Skin of body (tissue), 2 donors: ENCODE results near the gene PIEZO1. TPM values are rescaled to one million over a fixed set of nuclear protein-coding genes. Genes with fewer than 3 reads are reported as not detected.
A peak's percentile ranks its signal among the peaks of the same experiment; 100 is the strongest.

Experiments
- DNase-seq: peaks from one replicate; lab custom pipeline; 2025; lab: John Stamatoyannopoulos, UW
- total RNA-seq: library from RNA; depleted of rRNA; stranded (reverse); fragments of >200 nt; gene quantifications from one replicate; pipeline ENCODE4 v1.2.3, GENCODE V29; 2014

Gene PIEZO1
- total RNA-seq, 1 donor from 2014 or later: 84.4 TPM

GRCh38 chr16:88770461-88771293, 14.3 kb downstream of the PIEZO1 start:
- peak; percentile 43 for DNase-seq

- no peak for DNase-seq
Measured at GRCh38 chr16:88769617-88770460, 15.2 kb downstream of the PIEZO1 start.

GRCh38 chr16:88768071-88768783, 16.8 kb downstream of the PIEZO1 start:
- DNase-seq: no peak

GRCh38 chr16:88767546-88768070, 17.4 kb downstream of the PIEZO1 start:
- no peak for DNase-seq

GRCh38 chr16:88766975-88767374, 18.0 kb downstream of the PIEZO1 start:
- DNase-seq: no peak

- DNase-seq: no peak
Measured at GRCh38 chr16:88764913-88765349, 20.1 kb downstream of the PIEZO1 start.

GRCh38 chr16:88764080-88764479, 20.9 kb downstream of the PIEZO1 start:
- DNase-seq: no peak

GRCh38 chr16:88763502-88764053, 21.4 kb downstream of the PIEZO1 start:
- no peak for DNase-seq

GRCh38 chr16:88762941-88763340, 22.1 kb downstream of the PIEZO1 start:
- DNase-seq: no peak

GRCh38 chr16:88762258-88762870, 22.7 kb downstream of the PIEZO1 start:
- no peak for DNase-seq

- no peak for DNase-seq
Measured at GRCh38 chr16:88761830-88762229, 23.2 kb downstream of the PIEZO1 start.

GRCh38 chr16:88761143-88761534, 23.9 kb downstream of the PIEZO1 start:
- no peak for DNase-seq

GRCh38 chr16:88760424-88761142, 24.4 kb downstream of the PIEZO1 start:
- DNase-seq: no peak

GRCh38 chr16:88759976-88760350, 25.1 kb downstream of the PIEZO1 start:
- DNase-seq: no peak

GRCh38 chr16:88759245-88759975, 25.6 kb downstream of the PIEZO1 start:
- DNase-seq: no peak

GRCh38 chr16:88758944-88759244, 26.1 kb downstream of the PIEZO1 start:
- DNase-seq: no peak

- no peak for DNase-seq
Measured at GRCh38 chr16:88758227-88758943, 26.6 kb downstream of the PIEZO1 start.

GRCh38 chr16:88755745-88756443, 29.1 kb downstream of the PIEZO1 start:
- no peak for DNase-seq
